Activated CD4-positive, alpha-beta T cell treated with anti-CD3 and anti-CD28 coated beads, Interleukin-2, amount 10 ng/mL, durations not matched to agents 24 days and 14 days (primary cell): Measurements from ENCODE around the gene OR51G1. TPM values are rescaled to one million over a fixed set of nuclear protein-coding genes. Genes with fewer than 3 reads are reported as not detected.

Source experiments
- DNase-seq: peaks from one replicate; pipeline ENCODE4 v3.0.0; 2022
- H3K27ac Mint-ChIP-seq: one replicate; pipeline ENCODE4 v1.8.0; 2022; ENCODE audit warnings: mild to moderate bottlenecking, mixed read lengths
- H3K27me3 Mint-ChIP-seq: one replicate; pipeline ENCODE4 v1.8.0; 2022; ENCODE audit warnings: mixed read lengths
- H3K36me3 Mint-ChIP-seq: one replicate; pipeline ENCODE4 v1.8.0; 2022; ENCODE audit warnings: low read depth, mild to moderate bottlenecking, mixed read lengths
- H3K4me1 Mint-ChIP-seq: one replicate; pipeline ENCODE4 v1.8.0; 2021; ENCODE audit warnings: mixed read lengths
- H3K4me3 Mint-ChIP-seq: one replicate; pipeline ENCODE4 v1.8.0; 2022; ENCODE audit warnings: mild to moderate bottlenecking, moderate library complexity, mixed read lengths
- H3K9me3 Mint-ChIP-seq: one replicate; pipeline ENCODE4 v1.8.0; 2021; ENCODE audit warnings: mixed read lengths
- intact Hi-C: fragments of 100-400 bp; cut with micrococcal nuclease; formaldehyde crosslinking; loops from one replicate; pipeline ENCODE4 v1.15.1; 2023
- total RNA-seq: library from RNA; stranded (reverse); gene quantifications from 2 replicates; pipeline ENCODE4 v1.2.3, GENCODE V29; 2022

Gene OR51G1
- total RNA-seq, 1 donor from 2014 or later = not detected

GRCh38 chr11:4891996-4892640 lies 32.0 kb downstream of the OR51G1 start:
- intact Hi-C loops = no loop called here
- no peak overlapping the region for H3K4me3 Mint-ChIP-seq

DNA sequence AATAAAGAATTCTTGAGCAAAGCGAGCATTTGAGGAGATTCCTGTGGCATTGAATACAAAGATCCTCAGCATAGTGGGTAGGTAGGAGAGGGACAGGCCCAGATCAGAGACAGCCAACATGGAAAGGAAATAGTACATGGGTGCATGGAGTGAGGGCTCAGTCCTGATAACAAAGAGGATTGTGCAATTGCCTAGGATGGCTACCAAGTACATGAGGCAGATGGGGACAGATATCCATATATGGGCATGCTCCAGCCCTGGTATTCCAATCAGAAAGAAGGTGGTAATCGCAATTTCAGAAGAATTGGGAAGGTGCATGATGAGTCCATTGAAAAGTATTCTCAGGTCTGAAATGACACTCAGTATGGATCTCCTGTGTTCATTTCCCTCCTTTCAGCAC lies 33.9 kb downstream of the OR51G1 start:
- Mint-ChIP-seq H3K4me3 (no peak overlapping the region), H3K27ac (no peak overlapping the region), H3K4me1 (no peaks in the 10 kb centered on the region), H3K27me3 (no peaks in the 10 kb centered on the region), H3K9me3 (no peaks in the 10 kb centered on the region), H3K36me3 (no peaks in the 10 kb centered on the region)
- intact Hi-C loops = no loop called here
- DNase-seq = no peak

More at GRCh38 chr11:4891996-4892640, 32.0 kb downstream of the OR51G1 start:
- Mint-ChIP-seq H3K27ac (no peak overlapping the region), H3K27me3 (no peaks in the 10 kb centered on the region), H3K36me3 (no peaks in the 10 kb centered on the region), H3K9me3 (no peaks in the 10 kb centered on the region), H3K4me1 (no peaks in the 10 kb centered on the region)
- DNase-seq = no peak

- Mint-ChIP-seq H3K9me3 (no peaks in the 10 kb centered on the region), H3K4me1 (no peaks in the 10 kb centered on the region), H3K27ac (no peak overlapping the region), H3K4me3 (no peak overlapping the region), H3K27me3 (no peaks in the 10 kb centered on the region), H3K36me3 (no peaks in the 10 kb centered on the region)
- intact Hi-C loops = no loop called here
- DNase-seq = no peak
Observed at GRCh38 chr11:4887591-4887990, 36.5 kb downstream of the OR51G1 start.

GRCh38 chr11:4886186-4886585 lies 38.0 kb downstream of the OR51G1 start:
- Mint-ChIP-seq H3K9me3 (no peaks in the 10 kb centered on the region), H3K27me3 (no peaks in the 10 kb centered on the region), H3K36me3 (no peaks in the 10 kb centered on the region), H3K4me3 (no peak overlapping the region), H3K27ac (no peak overlapping the region), H3K4me1 (no peaks in the 10 kb centered on the region)
- DNase-seq = no peak
- intact Hi-C loops = no loop called here

DNA sequence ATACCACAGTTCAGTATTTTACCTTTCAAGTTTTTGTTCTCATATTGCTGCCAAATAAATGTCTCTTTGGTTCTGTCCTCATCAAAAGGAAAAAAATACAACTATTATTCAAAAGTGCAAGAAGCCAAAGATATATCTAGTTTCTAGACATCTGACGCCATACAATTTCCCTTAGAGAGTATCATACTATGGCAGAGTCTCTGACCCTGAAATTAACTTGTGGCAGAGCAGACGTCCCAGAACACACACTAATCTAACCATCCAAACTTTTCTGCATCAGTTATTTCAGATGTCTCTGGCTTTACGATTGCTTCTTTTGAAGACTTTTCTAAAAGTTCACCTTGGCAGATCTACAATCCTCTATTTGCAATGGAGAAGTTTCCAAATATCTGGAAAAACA lies 39.8 kb downstream of the OR51G1 start:
- Mint-ChIP-seq H3K27me3 (no peaks in the 10 kb centered on the region), H3K27ac (no peak overlapping the region), H3K9me3 (no peaks in the 10 kb centered on the region)

GRCh38 chr11:4882543-4882942 lies 41.6 kb downstream of the OR51G1 start:
- H3K9me3 Mint-ChIP-seq = no peaks in the 10 kb centered on the region
- H3K36me3 Mint-ChIP-seq = no peaks in the 10 kb centered on the region
- intact Hi-C loops = no loop called here
- no peak overlapping the region for H3K27ac Mint-ChIP-seq
- no peak overlapping the region for H3K4me3 Mint-ChIP-seq
- no peaks in the 10 kb centered on the region for H3K4me1 Mint-ChIP-seq
- no peak for DNase-seq
- no peaks in the 10 kb centered on the region for H3K27me3 Mint-ChIP-seq

More for the DNA sequence above, 39.8 kb downstream of the OR51G1 start:
- intact Hi-C loops = no loop called here
- Mint-ChIP-seq H3K4me1 (no peaks in the 10 kb centered on the region), H3K36me3 (no peaks in the 10 kb centered on the region), H3K4me3 (no peak overlapping the region)
- DNase-seq = no peak

DNA sequence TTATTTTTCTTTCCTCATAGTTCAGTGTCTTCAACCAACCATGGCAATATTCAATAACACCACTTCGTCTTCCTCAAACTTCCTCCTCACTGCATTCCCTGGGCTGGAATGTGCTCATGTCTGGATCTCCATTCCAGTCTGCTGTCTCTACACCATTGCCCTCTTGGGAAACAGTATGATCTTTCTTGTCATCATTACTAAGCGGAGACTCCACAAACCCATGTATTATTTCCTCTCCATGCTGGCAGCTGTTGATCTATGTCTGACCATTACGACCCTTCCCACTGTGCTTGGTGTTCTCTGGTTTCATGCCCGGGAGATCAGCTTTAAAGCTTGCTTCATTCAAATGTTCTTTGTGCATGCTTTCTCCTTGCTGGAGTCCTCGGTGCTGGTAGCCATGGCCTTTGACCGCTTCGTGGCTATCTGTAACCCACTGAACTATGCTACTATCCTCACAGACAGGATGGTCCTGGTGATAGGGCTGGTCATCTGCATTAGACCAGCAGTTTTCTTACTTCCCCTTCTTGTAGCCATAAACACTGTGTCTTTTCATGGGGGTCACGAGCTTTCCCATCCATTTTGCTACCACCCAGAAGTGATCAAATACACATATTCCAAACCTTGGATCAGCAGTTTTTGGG lies 42.2 kb downstream of the OR51G1 start, which contains the start of gene OR51T1:
TSS of gene OR51T1 (plus strand) at position 41 of the 641 bp plus-strand sequence. CDS start at position 41, 0 bp downstream.
- Mint-ChIP-seq H3K4me1 (no peaks in the 10 kb centered on the region), H3K9me3 (no peaks in the 10 kb centered on the region), H3K27me3 (no peaks in the 10 kb centered on the region), H3K27ac (no peak within 1 kb of the TSS), H3K36me3 (no peaks in the 10 kb centered on the region), H3K4me3 (no peak within 1 kb of the TSS)
- DNase-seq = no peak
- intact Hi-C loops = no loop called here

- Mint-ChIP-seq H3K27me3 (no peaks in the 10 kb centered on the region), H3K36me3 (no peaks in the 10 kb centered on the region), H3K4me1 (no peaks in the 10 kb centered on the region), H3K9me3 (no peaks in the 10 kb centered on the region), H3K27ac (no peak overlapping the region), H3K4me3 (no peak overlapping the region)
- intact Hi-C loops = no loop called here
- DNase-seq = no peak
Observed at GRCh38 chr11:4881188-4881587, 43.0 kb downstream of the OR51G1 start.

Other genes with a start within 250 kb of the OR51G1 start
- gene OR51E2, start 226.5 kb downstream of the OR51G1 start, total RNA-seq = not detected in 2 replicates
- gene MMP26, start 219.6 kb downstream of the OR51G1 start, total RNA-seq = not detected in 2 replicates
- gene OR51F1, start 154.4 kb downstream of the OR51G1 start, total RNA-seq = not detected in 2 replicates
- gene OR52R1, start 120.0 kb downstream of the OR51G1 start, total RNA-seq = not detected in 2 replicates
- gene OR51F2, start 103.0 kb downstream of the OR51G1 start, total RNA-seq = not detected in 2 replicates
- gene OR51S1, start 75.1 kb downstream of the OR51G1 start, total RNA-seq = not detected in 2 replicates
- gene OR51T1, start 42.4 kb downstream of the OR51G1 start, total RNA-seq = not detected in 2 replicates
- not detected in 2 replicates for gene OR51A7, start 20.6 kb downstream of the OR51G1 start, total RNA-seq
- gene OR51G2, start 5.0 kb downstream of the OR51G1 start, total RNA-seq = not detected in 2 replicates
- gene OR51A4, start 23.3 kb upstream of the OR51G1 start, total RNA-seq = not detected in 2 replicates
- not detected in 2 replicates for gene OR51A2, start 31.4 kb upstream of the OR51G1 start, total RNA-seq
- not detected in 2 replicates for gene OR51L1, start 70.5 kb upstream of the OR51G1 start, total RNA-seq
- not detected in 2 replicates for gene OR52J3, start 122.2 kb upstream of the OR51G1 start, total RNA-seq
- gene OR52E2, start 135.3 kb upstream of the OR51G1 start, total RNA-seq = not detected in 2 replicates
- not detected in 2 replicates for gene OR52E1, start 145.2 kb upstream of the OR51G1 start, total RNA-seq
- not detected in 2 replicates for gene OR52A5, start 214.0 kb upstream of the OR51G1 start, total RNA-seq
- gene OR52A1, start 230.4 kb upstream of the OR51G1 start, total RNA-seq = not detected in 2 replicates